GM21528 (cell line): Measurements from ENCODE around the gene NFE2L2.
A peak's percentile ranks its signal among the peaks of the same experiment; 100 is the strongest.
"Not testable (repeated sequence)": the region's sequence is repeated elsewhere in the genome, so short reads cannot be mapped to it uniquely, and the experiment has no call there.

ENCODE experiments used
- ATAC-seq: cut with Tn5 transposase; IDR thresholded peaks from one replicate; pipeline ENCODE4 v1.9.1; 2021; ENCODE audit warnings: mild to moderate bottlenecking, moderate library complexity; ENCODE audit not compliant: unreplicated experiment, low FRiP score

The NFE2L2 gene

GRCh38 chr2:177281400-177282180 lies 17.1 kb upstream of the NFE2L2 start:
- ATAC-seq = peak; percentile 60

GRCh38 chr2:177279847-177280246 lies 15.3 kb upstream of the NFE2L2 start:
- ATAC-seq = no peak

DNA sequence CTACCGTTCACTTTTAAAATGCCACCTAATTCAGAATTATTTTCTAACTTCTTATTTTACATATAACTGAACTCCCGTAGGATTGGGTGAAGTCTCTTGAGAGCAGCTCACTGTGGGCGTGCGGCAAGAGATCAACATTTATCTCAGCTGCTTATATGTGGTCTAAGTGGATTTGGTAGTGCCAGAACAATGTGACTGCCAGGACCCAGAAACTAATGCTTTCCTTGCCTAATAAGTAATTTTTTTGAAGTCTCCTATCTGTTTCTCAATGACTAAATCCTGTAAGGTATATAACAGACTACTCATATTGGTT lies 11.2 kb upstream of the NFE2L2 start:
- ATAC-seq = no peak

- ATAC-seq = no peak
Observed at GRCh38 chr2:177275040-177275742, 10.7 kb upstream of the NFE2L2 start.

DNA sequence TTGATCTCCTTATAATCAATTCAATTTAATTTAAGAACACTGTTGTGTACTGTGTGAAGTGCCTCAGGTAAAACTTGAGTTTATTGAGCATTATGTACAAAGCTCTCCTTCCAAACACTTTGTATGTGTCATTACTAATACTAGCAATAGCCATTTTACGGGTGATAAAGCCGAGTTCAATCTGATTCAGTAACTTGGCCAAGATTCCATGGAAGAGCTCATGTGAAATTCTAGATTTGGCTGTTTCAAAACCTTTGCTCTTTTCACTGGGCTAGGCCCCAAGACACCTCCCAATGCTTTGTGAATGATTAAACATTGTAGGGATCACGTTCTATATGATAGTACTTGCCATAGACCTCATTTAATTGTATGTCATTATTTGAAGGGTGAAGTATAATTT lies 8.9 kb upstream of the NFE2L2 start:
- no peak for ATAC-seq

GRCh38 chr2:177272765-177273164 lies 8.2 kb upstream of the NFE2L2 start:
- ATAC-seq = no peak

DNA sequence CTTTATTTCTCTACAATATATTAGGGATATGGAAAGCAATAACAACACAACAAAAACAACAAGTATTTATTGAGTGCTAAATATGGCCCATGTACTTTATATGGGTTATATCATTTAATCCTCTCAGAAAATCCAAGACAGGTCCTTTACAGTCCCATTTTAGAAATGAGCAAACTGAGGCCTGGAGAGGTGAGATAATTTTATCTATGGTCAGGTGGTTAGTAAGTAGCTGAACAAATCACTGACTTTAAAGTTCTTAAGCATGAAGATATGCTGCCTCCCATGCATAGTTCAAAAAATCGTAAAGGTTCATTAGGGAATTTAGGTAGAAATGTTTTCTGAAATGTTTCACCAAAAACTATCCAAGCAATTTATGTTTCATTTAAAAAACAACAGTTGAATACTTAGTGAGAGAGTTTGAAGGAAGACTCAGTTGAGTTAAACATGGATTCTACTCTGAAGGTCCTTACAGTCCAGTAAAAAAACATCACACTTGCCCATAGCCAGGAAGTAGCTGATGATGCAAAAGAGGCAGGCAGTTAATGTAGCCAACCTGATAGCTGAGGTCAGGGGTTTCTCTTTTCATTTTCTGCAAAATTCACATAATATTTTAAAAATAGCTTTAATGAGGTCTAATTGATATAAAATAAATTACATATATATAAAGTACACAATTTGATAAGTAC lies 7.6 kb upstream of the NFE2L2 start:
- no peak for ATAC-seq

GRCh38 chr2:177270531-177270930 lies 6.0 kb upstream of the NFE2L2 start:
- no peak for ATAC-seq

- no peak for ATAC-seq
Observed at GRCh38 chr2:177268901-177269300, 4.4 kb upstream of the NFE2L2 start.

GRCh38 chr2:177268187-177268871 lies 3.8 kb upstream of the NFE2L2 start:
- ATAC-seq = no peak

GRCh38 chr2:177266955-177267354 lies 2.4 kb upstream of the NFE2L2 start:
- ATAC-seq = not testable (repeated sequence)

DNA sequence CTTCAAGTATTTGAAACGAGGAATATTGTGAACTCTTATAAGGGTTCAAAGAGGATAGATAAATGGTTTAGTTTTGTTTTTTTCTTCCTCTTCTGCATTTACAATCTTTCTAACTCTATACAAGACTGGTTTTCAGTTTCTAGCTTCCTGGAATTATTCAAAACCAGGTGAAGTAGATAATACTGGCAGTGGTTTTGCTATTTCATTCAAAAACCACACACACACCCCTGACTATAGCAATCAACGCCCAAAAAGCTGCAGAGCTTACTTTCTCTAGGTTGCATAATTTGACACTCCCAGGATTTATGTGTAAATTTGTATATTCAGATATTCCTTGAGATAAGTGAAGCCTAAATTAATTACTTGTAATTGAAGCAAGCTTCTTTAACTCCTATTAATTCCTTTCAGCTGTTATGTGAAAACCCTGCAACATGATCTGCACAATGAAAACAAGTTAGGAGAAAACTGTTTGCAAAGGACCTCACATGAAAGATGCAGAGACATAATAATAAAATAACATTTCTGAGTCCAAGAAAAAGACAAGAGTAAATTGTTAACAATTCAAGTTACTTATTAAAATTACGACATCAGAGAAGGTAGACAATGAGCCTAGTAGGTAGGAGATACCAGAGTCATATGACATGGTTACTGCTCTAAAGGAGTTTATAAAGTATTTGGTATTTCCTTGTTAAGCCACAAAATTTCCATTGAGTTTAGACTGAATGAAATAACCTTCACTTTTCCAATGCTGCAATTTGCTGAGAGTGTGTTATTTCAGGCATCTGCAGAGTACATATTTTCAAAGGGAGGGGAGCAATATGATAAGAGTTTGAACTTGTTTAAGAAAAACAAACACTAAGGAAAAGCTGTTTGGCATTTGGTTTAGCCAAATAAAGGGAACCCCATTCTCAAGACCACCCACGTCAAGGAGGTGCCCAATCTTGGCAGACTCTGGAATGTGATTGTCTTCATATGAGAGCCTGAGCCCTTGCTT lies 1.6 kb upstream of the NFE2L2 start:
- ATAC-seq = no peak

DNA sequence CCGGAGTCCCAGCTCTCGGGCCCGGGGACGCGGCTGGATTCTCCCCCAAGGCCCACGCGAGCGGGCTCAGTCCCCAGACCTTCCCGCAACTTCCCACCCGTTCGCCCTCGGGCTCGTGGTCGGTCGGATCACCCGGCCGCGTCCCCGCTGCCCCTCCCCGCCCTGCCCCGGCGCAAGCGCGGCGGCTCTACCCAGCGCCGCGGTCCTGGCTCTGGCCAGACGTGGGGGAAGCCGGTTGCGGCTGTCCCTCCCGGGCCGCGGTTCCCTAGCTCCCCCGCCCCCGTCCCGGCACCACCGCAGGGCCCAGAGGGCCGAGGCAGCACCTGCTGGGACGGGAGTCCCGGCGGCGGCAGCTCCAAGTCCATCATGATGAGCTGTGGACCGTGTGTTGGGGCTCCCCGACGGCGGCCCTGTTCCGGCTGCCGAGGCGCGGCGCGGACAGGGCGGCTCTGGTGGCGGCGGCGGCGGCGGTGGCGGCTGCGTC lies 276 bp downstream of the NFE2L2 start:
- peak; percentile 22 for ATAC-seq

DNA sequence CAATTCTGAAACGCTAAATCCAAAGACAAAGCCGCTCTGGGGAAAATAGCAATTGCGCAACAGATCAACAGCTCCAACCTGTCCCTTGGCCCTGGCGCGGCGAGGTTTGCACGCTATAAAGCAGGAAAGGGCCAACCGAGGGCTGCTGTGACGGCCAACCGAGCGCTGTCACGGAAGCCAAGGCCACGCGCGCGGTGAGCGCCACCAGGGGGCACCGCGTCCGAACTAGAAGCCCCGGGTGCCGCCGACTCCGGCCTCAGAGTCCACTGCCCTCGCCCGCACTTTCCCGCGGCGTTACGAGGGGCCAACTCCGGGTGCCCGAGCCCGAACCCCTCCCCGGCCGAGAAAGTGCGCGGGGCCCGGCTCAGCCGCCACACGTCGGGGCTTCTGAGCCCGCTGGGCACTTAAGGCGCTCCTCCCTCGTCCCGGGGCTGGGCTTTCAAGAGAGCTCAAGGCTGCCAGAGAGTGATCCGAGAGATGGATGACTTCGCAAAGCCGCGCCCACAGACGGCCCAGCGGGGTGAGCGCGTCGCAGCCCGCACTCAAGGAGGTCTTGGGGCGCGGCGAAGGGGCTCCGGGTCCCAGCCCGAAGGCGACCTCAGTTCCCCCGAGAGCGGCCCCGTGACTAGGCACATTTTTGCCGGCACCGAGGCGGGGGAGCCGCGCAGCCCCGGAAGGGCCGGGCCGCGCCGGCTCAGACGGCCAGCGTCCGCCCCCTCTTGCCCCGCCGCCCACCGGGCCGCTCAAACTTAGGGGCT lies 897 bp downstream of the NFE2L2 start:
- ATAC-seq = peak; percentile 49

- ATAC-seq = no peak
Observed at GRCh38 chr2:177262958-177263450, 1.5 kb downstream of the NFE2L2 start.

GRCh38 chr2:177262092-177262491 lies 2.4 kb downstream of the NFE2L2 start:
- no peak for ATAC-seq

DNA sequence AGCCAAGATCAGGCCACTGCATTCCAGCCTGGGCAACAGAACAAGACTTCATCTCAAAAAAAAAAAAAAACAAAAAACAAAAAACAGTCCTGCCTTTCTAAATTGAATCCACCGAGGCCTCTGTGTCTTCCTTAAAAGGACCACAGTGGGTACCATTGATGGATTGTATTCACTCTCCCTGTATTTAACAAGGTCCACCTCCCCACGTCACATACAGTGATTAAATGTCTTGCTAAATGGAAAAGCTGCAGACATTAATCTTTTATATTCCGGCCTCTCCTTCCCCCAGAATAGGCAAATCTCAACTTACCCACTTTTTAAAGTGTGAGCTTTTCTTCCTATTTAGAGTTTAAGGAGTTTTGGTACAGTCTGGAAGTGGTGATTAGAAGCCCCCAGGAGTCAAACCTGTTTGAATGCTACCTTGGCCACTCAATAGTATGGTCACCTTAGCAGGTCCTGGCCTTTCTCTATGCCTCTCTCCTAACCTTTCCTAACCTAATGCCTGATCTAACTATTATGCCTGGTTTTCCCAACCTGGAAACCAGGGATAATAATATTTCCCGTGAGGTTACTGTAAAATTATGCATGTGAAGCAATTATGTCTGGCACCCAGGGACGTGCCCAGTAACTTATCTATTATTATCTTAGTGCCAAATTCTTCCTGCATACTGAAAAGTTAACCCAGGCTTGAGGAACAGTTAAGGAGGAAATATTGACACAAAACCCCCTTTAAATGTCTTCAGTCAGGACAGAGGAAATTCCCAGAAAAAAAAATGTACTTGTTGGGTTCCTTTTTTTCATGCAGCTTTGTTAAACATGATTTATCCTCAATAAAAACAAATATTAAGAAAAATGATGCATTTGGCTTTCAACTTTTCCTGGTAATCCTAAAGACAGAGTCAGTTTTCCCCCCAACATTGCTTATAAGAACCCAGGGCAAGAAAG lies 3.1 kb downstream of the NFE2L2 start:
- no peak for ATAC-seq

- no peak for ATAC-seq
Observed at GRCh38 chr2:177260379-177260778, 4.1 kb downstream of the NFE2L2 start.
